ENCODE data around the gene ZBTB7C. TPM values are rescaled to one million over a fixed set of nuclear protein-coding genes. Genes with fewer than 3 reads are reported as not detected.

The ZBTB7C gene
- total RNA-seq, 1 donor from 2014 or later = 1.4 TPM

DNA sequence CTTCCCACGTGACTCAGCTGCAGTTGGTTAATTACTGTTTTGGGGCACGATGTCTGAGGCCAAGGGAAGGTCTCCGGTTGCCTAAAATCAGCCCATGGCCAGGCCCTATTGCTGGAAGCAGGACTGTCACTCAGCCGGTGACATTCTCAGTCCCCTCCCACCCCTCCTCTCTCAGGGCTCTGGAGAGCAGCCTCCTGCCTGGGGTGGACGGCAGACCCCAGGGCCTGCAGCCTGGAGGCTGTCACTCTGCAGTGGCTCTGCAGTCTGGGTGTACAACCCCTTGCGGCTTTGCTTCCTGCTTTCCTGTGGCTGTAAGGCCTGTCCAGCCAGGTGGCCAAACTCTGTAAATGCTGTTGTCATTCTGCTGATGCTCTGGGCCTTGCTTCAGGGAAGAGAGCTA is 32.8 kb downstream of the ZBTB7C start:
- Mint-ChIP-seq H3K9me3 (ENCODE audit: low read depth) (no peaks in the 10 kb centered on the region), H3K27ac (ENCODE audit: unreplicated experiment) (no peak overlapping the region), H3K4me1 (ENCODE audit: low read depth) (no peaks in the 10 kb centered on the region), H3K4me3 (ENCODE audit: unreplicated experiment) (no peak overlapping the region), H3K27me3 (ENCODE audit: low read depth) (peaks cover 16% of the 10 kb centered on the region), H3K36me3 (ENCODE audit: low read depth) (peaks cover 1% of the 10 kb centered on the region)
- TF ChIP-seq, protein P1, sequence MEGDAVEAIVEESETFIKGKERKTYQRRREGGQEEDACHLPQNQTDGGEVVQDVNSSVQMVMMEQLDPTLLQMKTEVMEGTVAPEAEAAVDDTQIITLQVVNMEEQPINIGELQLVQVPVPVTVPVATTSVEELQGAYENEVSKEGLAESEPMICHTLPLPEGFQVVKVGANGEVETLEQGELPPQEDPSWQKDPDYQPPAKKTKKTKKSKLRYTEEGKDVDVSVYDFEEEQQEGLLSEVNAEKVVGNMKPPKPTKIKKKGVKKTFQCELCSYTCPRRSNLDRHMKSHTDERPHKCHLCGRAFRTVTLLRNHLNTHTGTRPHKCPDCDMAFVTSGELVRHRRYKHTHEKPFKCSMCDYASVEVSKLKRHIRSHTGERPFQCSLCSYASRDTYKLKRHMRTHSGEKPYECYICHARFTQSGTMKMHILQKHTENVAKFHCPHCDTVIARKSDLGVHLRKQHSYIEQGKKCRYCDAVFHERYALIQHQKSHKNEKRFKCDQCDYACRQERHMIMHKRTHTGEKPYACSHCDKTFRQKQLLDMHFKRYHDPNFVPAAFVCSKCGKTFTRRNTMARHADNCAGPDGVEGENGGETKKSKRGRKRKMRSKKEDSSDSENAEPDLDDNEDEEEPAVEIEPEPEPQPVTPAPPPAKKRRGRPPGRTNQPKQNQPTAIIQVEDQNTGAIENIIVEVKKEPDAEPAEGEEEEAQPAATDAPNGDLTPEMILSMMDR (IDR thresholded peaks at IDR 0.05) = no peak
- no peak for DNase-seq (ENCODE audit: low spot score)

DNA sequence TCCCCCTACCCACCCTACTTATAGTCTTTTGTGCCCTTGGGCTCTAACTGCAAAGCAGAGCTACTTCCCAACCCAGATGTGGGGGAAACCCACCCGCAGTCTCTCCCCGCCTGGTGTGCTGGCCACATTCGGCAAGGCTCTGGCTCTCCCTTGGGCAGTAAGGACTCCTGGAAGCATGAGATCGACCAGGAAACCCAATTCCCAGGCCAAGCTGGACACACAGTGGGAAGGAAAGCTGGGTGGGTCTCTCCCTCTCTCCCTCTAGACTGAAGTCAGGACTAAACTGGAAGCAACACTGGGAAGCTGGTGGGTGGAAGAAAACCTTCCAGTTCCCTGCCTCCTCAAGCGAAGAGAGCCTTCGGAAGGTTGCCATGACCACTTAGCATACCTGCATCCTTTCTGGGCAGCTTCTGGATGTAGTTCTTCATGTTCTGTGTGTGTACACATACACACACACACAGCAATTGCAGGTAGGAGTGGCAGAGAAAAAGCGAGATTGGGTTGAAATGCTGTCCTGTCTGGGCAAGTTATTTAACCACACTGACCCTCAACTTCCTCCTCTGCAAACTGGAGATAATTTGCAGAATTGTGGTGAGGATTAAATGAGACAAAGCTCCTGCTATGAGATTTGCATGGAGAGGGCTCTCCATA is 33.9 kb downstream of the ZBTB7C start:
- DNase-seq (ENCODE audit: low spot score) = no peak
- Mint-ChIP-seq H3K27ac (ENCODE audit: unreplicated experiment) (no peak overlapping the region), H3K36me3 (ENCODE audit: low read depth) (peaks cover 1% of the 10 kb centered on the region), H3K27me3 (ENCODE audit: low read depth) (peaks cover 18% of the 10 kb centered on the region), H3K4me1 (ENCODE audit: low read depth) (no peaks in the 10 kb centered on the region), H3K9me3 (ENCODE audit: low read depth) (no peaks in the 10 kb centered on the region), H3K4me3 (ENCODE audit: unreplicated experiment) (no peak overlapping the region)
- TF ChIP-seq, protein P1 (IDR thresholded peaks at IDR 0.05) = no peak

DNA sequence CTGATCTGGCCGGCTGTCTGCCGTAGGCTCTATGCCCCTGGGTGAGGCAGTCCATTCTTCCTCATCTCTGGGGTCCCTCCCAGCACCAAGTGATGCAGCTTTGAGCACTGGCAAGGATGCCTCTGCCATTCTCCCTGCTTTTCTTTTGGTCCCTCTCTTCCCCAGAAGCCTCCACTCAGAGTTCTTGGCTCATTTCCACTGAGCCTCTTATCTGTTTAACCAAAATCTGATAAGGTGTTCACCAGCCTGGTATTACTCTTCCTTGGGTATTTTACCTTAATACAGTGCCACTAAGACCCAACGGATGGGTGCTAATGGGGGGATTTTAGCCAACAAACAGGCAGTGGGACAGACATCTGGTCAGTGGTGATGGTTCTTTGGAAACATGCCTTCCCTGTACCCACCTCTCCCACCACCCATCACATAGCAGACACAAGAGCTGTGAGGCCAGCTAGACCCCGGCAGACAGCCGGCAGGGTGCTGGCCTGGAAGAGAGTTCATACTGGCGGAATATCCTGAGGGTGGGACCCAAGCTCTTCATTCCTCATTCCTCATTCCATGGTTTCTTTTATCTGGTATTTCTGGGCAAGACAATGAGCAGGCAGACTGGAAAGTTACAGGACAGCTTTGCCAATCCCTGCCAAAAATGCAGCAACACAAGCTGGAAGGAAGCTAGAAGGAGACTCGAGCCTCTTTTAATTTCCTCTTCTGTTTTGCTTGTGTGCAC is 34.6 kb downstream of the ZBTB7C start:
- Mint-ChIP-seq H3K4me1 (ENCODE audit: low read depth) (no peaks in the 10 kb centered on the region), H3K27ac (ENCODE audit: unreplicated experiment) (no peak overlapping the region), H3K27me3 (ENCODE audit: low read depth) (peaks cover 16% of the 10 kb centered on the region), H3K36me3 (ENCODE audit: low read depth) (peaks cover 2% of the 10 kb centered on the region), H3K9me3 (ENCODE audit: low read depth) (peaks cover 5% of the 10 kb centered on the region), H3K4me3 (ENCODE audit: unreplicated experiment) (no peak overlapping the region)
- TF ChIP-seq, protein P1 (IDR thresholded peaks at IDR 0.05) = no peak
- DNase-seq (ENCODE audit: low spot score) = no peak

DNA sequence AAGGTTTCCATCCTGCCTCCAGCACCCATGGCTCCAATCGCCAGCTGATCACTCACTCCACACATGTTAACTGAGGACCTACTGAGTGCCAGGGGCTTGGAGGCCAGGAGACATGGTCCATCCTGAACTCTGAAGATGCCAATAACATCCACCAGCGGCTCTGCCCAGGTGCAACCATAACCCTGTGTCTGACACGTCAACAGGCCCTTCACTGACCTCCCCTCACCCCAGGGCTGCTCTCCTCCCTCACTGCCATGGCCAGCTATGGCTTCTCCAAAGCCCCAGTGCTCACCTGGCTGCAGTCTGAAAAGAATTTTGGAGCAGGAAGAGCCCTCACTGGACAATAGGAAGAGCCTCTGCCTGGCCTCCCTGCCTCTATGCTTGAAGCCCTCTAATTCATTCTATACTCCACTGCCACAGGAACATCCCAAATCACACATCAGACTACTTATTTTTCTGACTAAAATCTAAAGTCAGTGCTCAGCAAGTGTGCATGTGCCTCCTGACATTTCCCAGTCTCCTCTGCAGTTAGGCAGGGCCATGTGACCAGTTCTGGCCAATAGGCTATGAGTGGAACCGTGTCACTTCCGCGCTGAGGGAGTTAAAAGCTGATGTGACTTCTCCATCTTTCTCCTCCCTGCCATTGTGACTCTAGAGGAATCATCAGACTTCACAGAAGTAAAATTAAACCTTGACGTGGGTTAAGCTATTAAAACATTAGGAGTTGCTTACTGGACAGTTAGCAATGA is 37.2 kb downstream of the ZBTB7C start:
- no peak overlapping the region for H3K4me3 Mint-ChIP-seq (ENCODE audit: unreplicated experiment)
- peaks cover 5% of the 10 kb centered on the region for H3K36me3 Mint-ChIP-seq (ENCODE audit: low read depth)
- H3K4me1 Mint-ChIP-seq (ENCODE audit: low read depth) = no peaks in the 10 kb centered on the region
- TF ChIP-seq, protein P1 (IDR thresholded peaks at IDR 0.05) = no peak
- H3K27ac Mint-ChIP-seq (ENCODE audit: unreplicated experiment) = no peak overlapping the region
- peaks cover 24% of the 10 kb centered on the region for H3K27me3 Mint-ChIP-seq (ENCODE audit: low read depth)
- peaks cover 8% of the 10 kb centered on the region for H3K9me3 Mint-ChIP-seq (ENCODE audit: low read depth)
- DNase-seq (ENCODE audit: low spot score) = peak; percentile 43

DNA sequence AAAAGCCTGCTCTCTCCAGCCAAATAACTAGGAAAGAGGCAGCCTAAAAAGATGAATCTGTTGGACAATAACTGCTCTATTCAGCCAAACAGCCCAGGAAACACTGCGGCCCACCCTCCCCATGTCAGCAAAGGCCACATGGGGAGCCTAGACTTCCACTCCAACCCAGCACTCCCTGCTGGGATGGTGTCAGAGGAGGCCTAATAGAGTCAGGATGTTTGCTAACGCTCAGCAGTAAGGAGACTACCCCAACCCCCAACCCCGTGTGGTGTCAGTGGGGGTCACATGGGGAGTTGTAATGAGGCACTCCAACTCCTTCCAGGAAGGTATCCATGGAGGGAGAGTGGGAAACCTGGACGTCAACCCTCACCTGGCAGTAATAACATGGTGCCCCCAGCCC is 41.6 kb downstream of the ZBTB7C start:
- Mint-ChIP-seq H3K27me3 (ENCODE audit: low read depth) (peaks cover 15% of the 10 kb centered on the region), H3K4me1 (ENCODE audit: low read depth) (peaks cover 9% of the 10 kb centered on the region), H3K27ac (ENCODE audit: unreplicated experiment) (no peak overlapping the region), H3K36me3 (ENCODE audit: low read depth) (peaks cover 4% of the 10 kb centered on the region), H3K4me3 (ENCODE audit: unreplicated experiment) (no peak overlapping the region), H3K9me3 (ENCODE audit: low read depth) (peaks cover 13% of the 10 kb centered on the region)
- TF ChIP-seq, protein P1 (IDR thresholded peaks at IDR 0.05) = no peak
- DNase-seq (ENCODE audit: low spot score) = no peak

All from chondrocyte (in vitro differentiated cells).